Neural progenitor cell (in vitro differentiated cells): ENCODE results near the gene PRR22.

Experiments used
- EZH2 ChIP-seq: fragments of 200-600 bp; sonication (generic); IDR thresholded peaks from 2 replicates; pipeline ENCODE4 v1.6.1; 2017; ENCODE audit warnings: antibody characterized with exemption, mild to moderate bottlenecking, moderate library complexity
- TF ChIP-seq, protein P1 (sequence below): fragments of 200-600 bp; sonication (generic); IDR thresholded peaks from 2 replicates; pipeline ENCODE4 v1.5.1; 2017; ENCODE audit warnings: antibody characterized with exemption, mild to moderate bottlenecking

DNA sequence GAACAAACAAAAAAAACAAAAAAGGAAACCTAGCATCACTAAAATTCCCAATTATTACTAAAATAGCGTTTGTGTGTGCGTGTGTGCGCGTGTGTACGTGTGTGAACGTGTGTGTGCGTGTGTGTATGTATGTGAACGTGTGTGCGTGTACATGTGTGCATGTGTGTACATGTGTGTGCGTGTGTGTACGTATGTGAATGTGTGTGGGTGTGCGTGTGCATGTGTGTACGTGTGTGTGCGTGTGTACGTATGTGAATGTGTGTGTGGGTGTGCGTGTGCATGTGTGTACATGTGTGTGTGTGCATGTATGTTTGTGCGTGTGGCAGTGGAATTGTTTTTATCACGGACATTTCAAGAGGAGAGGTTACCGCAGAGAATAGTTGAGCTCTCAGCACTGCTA, 42.5 kb downstream of the PRR22 start:
- TF ChIP-seq EZH2, result no peak
- TF ChIP-seq, protein P1, sequence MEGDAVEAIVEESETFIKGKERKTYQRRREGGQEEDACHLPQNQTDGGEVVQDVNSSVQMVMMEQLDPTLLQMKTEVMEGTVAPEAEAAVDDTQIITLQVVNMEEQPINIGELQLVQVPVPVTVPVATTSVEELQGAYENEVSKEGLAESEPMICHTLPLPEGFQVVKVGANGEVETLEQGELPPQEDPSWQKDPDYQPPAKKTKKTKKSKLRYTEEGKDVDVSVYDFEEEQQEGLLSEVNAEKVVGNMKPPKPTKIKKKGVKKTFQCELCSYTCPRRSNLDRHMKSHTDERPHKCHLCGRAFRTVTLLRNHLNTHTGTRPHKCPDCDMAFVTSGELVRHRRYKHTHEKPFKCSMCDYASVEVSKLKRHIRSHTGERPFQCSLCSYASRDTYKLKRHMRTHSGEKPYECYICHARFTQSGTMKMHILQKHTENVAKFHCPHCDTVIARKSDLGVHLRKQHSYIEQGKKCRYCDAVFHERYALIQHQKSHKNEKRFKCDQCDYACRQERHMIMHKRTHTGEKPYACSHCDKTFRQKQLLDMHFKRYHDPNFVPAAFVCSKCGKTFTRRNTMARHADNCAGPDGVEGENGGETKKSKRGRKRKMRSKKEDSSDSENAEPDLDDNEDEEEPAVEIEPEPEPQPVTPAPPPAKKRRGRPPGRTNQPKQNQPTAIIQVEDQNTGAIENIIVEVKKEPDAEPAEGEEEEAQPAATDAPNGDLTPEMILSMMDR, result no peak
